Esophagus (tissue), 2 donors: ENCODE measurements around the gene PTAFR. TPM values are rescaled to one million over a fixed set of nuclear protein-coding genes. Genes with fewer than 3 reads are reported as not detected.

Experiments used
- H3K27ac ChIP-seq, 2 donors: one replicate each; pipeline ENCODE4 v1.5.1; 2013; ENCODE audit warnings: low read depth in 2 of 2, mild to moderate bottlenecking in 2 of 2, inconsistent platforms in 1 of 2, low read length in 1 of 2, moderate library complexity in 1 of 2
- H3K27me3 ChIP-seq, 2 donors: one replicate each; pipeline ENCODE4 v1.6.1; 2013; ENCODE audit warnings: low read length in 2 of 2, control low read depth in 1 of 2, mild to moderate bottlenecking in 1 of 2; ENCODE audit not compliant: insufficient read depth in 2 of 2, control insufficient read depth in 1 of 2
- H3K36me3 ChIP-seq, 2 donors: one replicate each; pipeline ENCODE4 v1.6.1; 2013; ENCODE audit warnings: low read length in 1 of 2; ENCODE audit not compliant: control insufficient read depth in 2 of 2, insufficient read depth in 2 of 2
- H3K4me1 ChIP-seq, 2 donors: one replicate each; pipeline ENCODE4 v1.6.1; 2013; ENCODE audit warnings: low read length in 1 of 2; ENCODE audit not compliant: control insufficient read depth in 2 of 2, insufficient read depth in 2 of 2
- H3K4me3 ChIP-seq, 2 donors: one replicate each; pipeline ENCODE4 v1.5.1; 2013; ENCODE audit warnings: low read length in 2 of 2, mild to moderate bottlenecking in 2 of 2, low read depth in 1 of 2, moderate library complexity in 1 of 2
- H3K9me3 ChIP-seq, 2 donors: one replicate each; pipeline ENCODE4 v1.6.1; 2013; ENCODE audit warnings: mild to moderate bottlenecking in 2 of 2, low read depth in 1 of 2, low read length in 1 of 2, moderate library complexity in 1 of 2; ENCODE audit not compliant: control insufficient read depth in 2 of 2, insufficient read depth in 1 of 2
- WGBS, 2 donors: extraction: QIAGEN DNeasy Blood & Tissue Kit; methylation state at CpG; one replicate each; pipeline ENCODE4 v1.1.7; 2013; 5-methylcytosine and 5-hydroxymethylcytosine counted together
- polyA plus RNA-seq, 2 donors: library from polyadenylated mRNA; stranded (reverse); fragments of 200-250 nt; gene quantifications; one replicate each; pipeline ENCODE4 v1.2.3, GENCODE V29; 2013
- donor health status: healthy with polysubstance abuse.
- donor health status: Bipolar disorder and iron deficiency.

PTAFR gene
- polyA plus RNA-seq, 2 donors: 2.4 to 3.1 TPM

- Histone ChIP-seq H3K36me3 (no peaks in the 10 kb centered on the region), H3K27ac (peak overlapping the region in 1 of 2 donors; percentile 5), H3K4me1 (peaks cover 0 to 5% of the 10 kb centered on the region in 2 donors), H3K27me3 (no peaks in the 10 kb centered on the region), H3K4me3 (no peak overlapping the region), H3K9me3 (no peaks in the 10 kb centered on the region)
- WGBS, 2 donors: 63 to 69% methylated on average over 3 of the region's 3 CpGs
These were observed 14.7 kb downstream of the PTAFR start for GRCh38 chr1:28161751-28162150.

GRCh38 chr1:28160782-28161266 is 15.7 kb downstream of the PTAFR start:
- WGBS, 2 donors: 58 to 64% methylated on average over 5 of the region's 5 CpGs

GRCh38 chr1:28159680-28160079 is 16.8 kb downstream of the PTAFR start:
- H3K9me3 ChIP-seq: no peaks in the 10 kb centered on the region
- no peaks in the 10 kb centered on the region for H3K27me3 ChIP-seq
- no peaks in the 10 kb centered on the region for H3K36me3 ChIP-seq
- WGBS, 2 donors: 92 to 96% methylated on average over 7 of the region's 7 CpGs
- H3K4me1 ChIP-seq: peaks cover 0 to 5% of the 10 kb centered on the region in 2 donors
- H3K27ac ChIP-seq: no peak overlapping the region
- no peak overlapping the region for H3K4me3 ChIP-seq

More at GRCh38 chr1:28160782-28161266, 15.7 kb downstream of the PTAFR start:
- Histone ChIP-seq H3K36me3 (no peaks in the 10 kb centered on the region), H3K9me3 (no peaks in the 10 kb centered on the region), H3K27me3 (no peaks in the 10 kb centered on the region), H3K4me3 (no peak overlapping the region), H3K27ac (peak overlapping the region; percentile 81 to 85), H3K4me1 (peaks cover 0 to 5% of the 10 kb centered on the region in 2 donors)

- no peaks in the 10 kb centered on the region for H3K9me3 ChIP-seq
- WGBS, 2 donors: 88 to 92% methylated on average over 4 of the region's 4 CpGs
- H3K36me3 ChIP-seq: no peaks in the 10 kb centered on the region
- H3K4me3 ChIP-seq: no peak overlapping the region
- H3K4me1 ChIP-seq: peaks cover 0 to 5% of the 10 kb centered on the region in 2 donors
- no peaks in the 10 kb centered on the region for H3K27me3 ChIP-seq
- no peak overlapping the region for H3K27ac ChIP-seq
These were observed 17.2 kb downstream of the PTAFR start for GRCh38 chr1:28159243-28159642.

- peaks cover 0 to 8% of the 10 kb centered on the region in 2 donors for H3K4me1 ChIP-seq
These were observed 18.6 kb downstream of the PTAFR start for GRCh38 chr1:28157894-28158293.

GRCh38 chr1:28156821-28157220 is 19.7 kb downstream of the PTAFR start:
- no peak overlapping the region for H3K27ac ChIP-seq
- no peaks in the 10 kb centered on the region for H3K9me3 ChIP-seq
- no peaks in the 10 kb centered on the region for H3K27me3 ChIP-seq
- H3K4me3 ChIP-seq: no peak overlapping the region
- H3K4me1 ChIP-seq: peaks cover 0 to 6% of the 10 kb centered on the region in 2 donors
- 77 to 79% methylated on average over 4 of the region's 4 CpGs for WGBS, 2 donors
- no peaks in the 10 kb centered on the region for H3K36me3 ChIP-seq

More at GRCh38 chr1:28157894-28158293, 18.6 kb downstream of the PTAFR start:
- H3K27ac ChIP-seq: no peak overlapping the region
- H3K36me3 ChIP-seq: no peaks in the 10 kb centered on the region
- H3K9me3 ChIP-seq: no peaks in the 10 kb centered on the region
- H3K27me3 ChIP-seq: no peaks in the 10 kb centered on the region
- WGBS, 2 donors: 81 to 86% methylated on average over 8 of the region's 8 CpGs
- H3K4me3 ChIP-seq: no peak overlapping the region

GRCh38 chr1:28155628-28156027 is 20.9 kb downstream of the PTAFR start:
- Histone ChIP-seq H3K27me3 (no peaks in the 10 kb centered on the region), H3K4me1 (peaks cover 0 to 4% of the 10 kb centered on the region in 2 donors), H3K4me3 (no peak overlapping the region), H3K9me3 (no peaks in the 10 kb centered on the region), H3K27ac (no peak overlapping the region), H3K36me3 (no peaks in the 10 kb centered on the region)
- 90 to 93% methylated on average over 4 of the region's 4 CpGs for WGBS, 2 donors

GRCh38 chr1:28154078-28154594 is 22.4 kb downstream of the PTAFR start:
- Histone ChIP-seq H3K36me3 (peaks cover 0 to 4% of the 10 kb centered on the region in 2 donors), H3K27me3 (no peaks in the 10 kb centered on the region), H3K9me3 (no peaks in the 10 kb centered on the region), H3K4me3 (no peak overlapping the region), H3K27ac (no peak overlapping the region), H3K4me1 (peaks cover 0 to 3% of the 10 kb centered on the region in 2 donors)
- 75 to 82% methylated on average over 9 of the region's 9 CpGs for whole genome bisulfite sequencing, 2 donors

GRCh38 chr1:28150125-28150780 is 26.2 kb downstream of the PTAFR start:
- Histone ChIP-seq H3K9me3 (no peaks in the 10 kb centered on the region), H3K36me3 (peaks cover 0 to 4% of the 10 kb centered on the region in 2 donors), H3K27me3 (no peaks in the 10 kb centered on the region), H3K4me3 (no peak overlapping the region), H3K4me1 (peaks cover 0 to 3% of the 10 kb centered on the region in 2 donors), H3K27ac (no peak overlapping the region)
- 94 to 95% methylated on average over 23 of the region's 23 CpGs for WGBS, 2 donors

- peaks cover 0 to 4% of the 10 kb centered on the region in 2 donors for H3K36me3 ChIP-seq
- no peak overlapping the region for H3K4me3 ChIP-seq
- no peaks in the 10 kb centered on the region for H3K27me3 ChIP-seq
- 86 to 95% methylated on average over 1 of the region's 1 CpG for WGBS, 2 donors
- H3K9me3 ChIP-seq: no peaks in the 10 kb centered on the region
- H3K27ac ChIP-seq: no peak overlapping the region
- H3K4me1 ChIP-seq: peaks cover 0 to 3% of the 10 kb centered on the region in 2 donors
These were observed 27.7 kb downstream of the PTAFR start for GRCh38 chr1:28148880-28149195.
